Endothelial cell of umbilical vein (primary cell): ENCODE measurements around the gene LTF. TPM values are rescaled to one million over a fixed set of nuclear protein-coding genes. Genes with fewer than 3 reads are reported as not detected.

Source experiments
- Bru-seq: library from RNA; stranded (reverse); fragments of 400-500 nt; gene quantifications from one replicate; lab custom pipeline; 2021; lab: Mats Ljungman, UMichigan
- BruChase-seq, 2 experiments: library from RNA; stranded (reverse); fragments of 400-500 nt; gene quantifications; one replicate each; lab custom pipeline; 2021; lab: Mats Ljungman, UMichigan
- BruUV-seq: library from RNA; stranded (reverse); fragments of 400-500 nt; replicated peaks from 2 replicates; lab custom pipeline; 2021; lab: Mats Ljungman, UMichigan
- CTCF ChIA-PET: fragments of 300-600, 350-600 bp; sonication (Branson Sonifier 250); formaldehyde crosslinking; loops from one replicate; lab custom pipeline; 2021; ENCODE audit warnings: antibody characterized with exemption, inconsistent platforms; lab: Charles Lee
- POLR2A ChIA-PET: fragments of 300-600, 350-600 bp; sonication (Branson Sonifier 250); formaldehyde crosslinking; loops from one replicate; lab custom pipeline; 2021; ENCODE audit warnings: antibody characterized with exemption, inconsistent platforms; lab: Charles Lee
- DNase-seq: peaks from one replicate; pipeline ENCODE4 v3.0.0-alpha.2; 2011; ENCODE audit warnings: low read depth, low spot score
- FAIRE-seq: peaks from 2 replicates; lab custom pipeline; 2011; peaks lifted over from hg19 to GRCh38; lab: Jason Lieb, UNC
- H2AFZ ChIP-seq: 2 replicates; pipeline ENCODE4 v1.6.0; 2012; ENCODE audit warnings: low read depth, low read length, control low read depth, inconsistent platforms
- H3K27ac ChIP-seq: 2 replicates; pipeline ENCODE4 v1.5.1; 2011; ENCODE audit warnings: low read depth, mild to moderate bottlenecking, control low read depth, low read length, moderate library complexity; ENCODE audit not compliant: insufficient read depth
- H3K27me3 ChIP-seq, 2 experiments: 2 replicates each; pipeline versions ENCODE4 v1.6.0 to v1.6.1; 2011; ENCODE audit warnings: low read length in 2 of 2, mixed read lengths in 1 of 2; ENCODE audit not compliant: control insufficient read depth in 2 of 2, insufficient read depth in 2 of 2
- H3K36me3 ChIP-seq, 2 experiments: 2 replicates in 1 of 2; 3 replicates in 1 of 2; pipeline ENCODE4 v1.5.1; 2011; ENCODE audit warnings: low read length in 2 of 2, mild to moderate bottlenecking in 1 of 2, moderate library complexity in 1 of 2; ENCODE audit not compliant: control insufficient read depth in 2 of 2, insufficient read depth in 2 of 2; ENCODE audit errors: extremely low read depth in 1 of 2
- H3K4me1 ChIP-seq: 3 replicates; pipeline ENCODE4 v1.5.1; 2011; ENCODE audit warnings: mild to moderate bottlenecking, low read length; ENCODE audit not compliant: control insufficient read depth, insufficient read depth; ENCODE audit errors: extremely low read depth
- H3K4me2 ChIP-seq: 2 replicates; pipeline ENCODE4 v1.6.1; 2011; ENCODE audit warnings: low read length, control low read depth, mixed read lengths; ENCODE audit not compliant: insufficient read depth
- H3K4me3 ChIP-seq, 3 experiments: fragments of 200-600 bp in 1 of 3; sonication (generic), shearing (Covaris generic) in 1 of 3; replicated peaks in 1 of 3; 2 replicates each; pipeline ENCODE4 v1.5.1; 2011 to 2016; ENCODE audit warnings: control low read depth in 3 of 3, low read length in 3 of 3, mild to moderate bottlenecking in 2 of 3, inconsistent platforms in 1 of 3, low read depth in 1 of 3, moderate library complexity in 1 of 3; ENCODE audit not compliant: insufficient read depth in 1 of 3
- H3K79me2 ChIP-seq: 2 replicates; pipeline ENCODE4 v1.6.0; 2012; ENCODE audit warnings: low read length, inconsistent platforms; ENCODE audit not compliant: control insufficient read depth, insufficient read depth
- H3K9ac ChIP-seq: replicated peaks from 2 replicates; pipeline ENCODE3; 2011; ENCODE audit warnings: low read length, control low read depth; ENCODE audit not compliant: insufficient read depth; ENCODE audit errors: extremely low read depth
- H3K9me1 ChIP-seq: replicated peaks from 3 replicates; pipeline ENCODE4 v1.6.0; 2011; ENCODE audit warnings: mild to moderate bottlenecking, low read length; ENCODE audit not compliant: control insufficient read depth, insufficient read depth; ENCODE audit errors: extremely low read depth
- H3K9me3 ChIP-seq: replicated peaks from 2 replicates; pipeline ENCODE4 v1.5.1; 2012; ENCODE audit warnings: low read length, inconsistent platforms; ENCODE audit not compliant: control insufficient read depth, insufficient read depth
- H4K20me1 ChIP-seq: replicated peaks from 2 replicates; pipeline ENCODE3; 2011; ENCODE audit warnings: mild to moderate bottlenecking, low read length; ENCODE audit not compliant: control insufficient read depth, insufficient read depth; ENCODE audit errors: extremely low read depth
- EZH2 ChIP-seq: IDR thresholded peaks from 2 replicates; pipeline ENCODE4 v1.6.1; 2012; ENCODE audit warnings: borderline replicate concordance, low read depth, mild to moderate bottlenecking, moderate library complexity, low read length, inconsistent platforms; ENCODE audit not compliant: severe bottlenecking
- FOS ChIP-seq: IDR thresholded peaks from 2 replicates; pipeline ENCODE4 v1.6.1; 2011; ENCODE audit warnings: mild to moderate bottlenecking, low read length, moderate library complexity, borderline replicate concordance; ENCODE audit not compliant: insufficient read depth
- GATA2 ChIP-seq: IDR thresholded peaks from 2 replicates; pipeline ENCODE4 v1.7.0; 2011; ENCODE audit warnings: low read depth, mild to moderate bottlenecking, moderate library complexity, mixed read lengths, low read length; ENCODE audit not compliant: insufficient read length, insufficient read depth
- JUN ChIP-seq: IDR thresholded peaks from 2 replicates; pipeline ENCODE4 v1.6.1; 2011; ENCODE audit warnings: borderline replicate concordance, low read depth; ENCODE audit not compliant: insufficient read length, insufficient read depth
- MAX ChIP-seq: IDR thresholded peaks from 2 replicates; pipeline ENCODE4 v1.6.1; 2011; ENCODE audit not compliant: insufficient read depth, insufficient read length
- MYC ChIP-seq: IDR thresholded peaks from one replicate; pipeline ENCODE4 v1.6.1; 2011; ENCODE audit warnings: mild to moderate bottlenecking, low read depth, low read length
- POLR2A ChIP-seq: IDR thresholded peaks from 2 replicates; pipeline ENCODE4 v1.6.1; 2012; ENCODE audit warnings: low read depth, mild to moderate bottlenecking, control low read depth, low read length
- POLR2AphosphoS5 ChIP-seq: IDR thresholded peaks from 2 replicates; pipeline ENCODE4 v1.6.1; 2012; ENCODE audit warnings: low read depth, mild to moderate bottlenecking, control low read depth, low read length, moderate library complexity; ENCODE audit not compliant: insufficient read depth
- dilution Hi-C: fragments of 300-500 bp; cut with MboI; formaldehyde crosslinking; loops from one replicate; pipeline ENCODE4 v1.15.0; 2019; ENCODE audit warnings: low sequenced_read_pairs; ENCODE audit not compliant: extremely low pct_ligation_motif_present
- intact Hi-C: fragments of 100-400 bp; cut with micrococcal nuclease; formaldehyde crosslinking; loops from one replicate; pipeline ENCODE4 v1.10.0; 2022
- long read RNA-seq: library from polyadenylated mRNA; stranded (forward); transcript quantifications from one replicate; pipeline ENCODE4 v2.0.0, GENCODE V29; 2021
- polyA minus RNA-seq, 3 experiments: library from RNA; depleted of rRNA, polyadenylated mRNA; stranded (reverse); fragments of >200 nt; gene quantifications; 1 replicate in 1 of 3; 2 replicates in 2 of 3; pipeline ENCODE4 v1.2.3, GENCODE V29; 2011
- polyA plus RNA-seq, 4 experiments: library from polyadenylated mRNA; depleted of rRNA in 3 of 4; stranded (reverse) in 3 of 4; unstranded in 1 of 4; fragments of >200 nt; gene quantifications; 2 replicates each; pipeline versions ENCODE4 v1.2.1 to v1.2.3, GENCODE V29; 2011 to 2012; ENCODE audit warnings: missing spikeins in 1 of 4
- total RNA-seq: library from RNA; stranded (reverse); gene quantifications from 2 replicates; pipeline ENCODE4 v1.2.3, GENCODE V29; 2021
- TF ChIP-seq, protein P1 (sequence below), 2 donors: IDR thresholded peaks; 1 replicate in 1 of 2; 2 replicates in 1 of 2; pipeline ENCODE4 v1.5.1; 2011; ENCODE audit warnings: low read length in 2 of 2, mild to moderate bottlenecking in 2 of 2, moderate library complexity in 2 of 2, control low read depth in 1 of 2, inconsistent platforms in 1 of 2, low read depth in 1 of 2; ENCODE audit not compliant: insufficient read depth in 1 of 2; ENCODE audit errors: extremely low read depth in 1 of 2

Gene LTF
- not detected in 2 replicates for total RNA-seq
- polyA plus RNA-seq: not detected in 2 replicates
- polyA plus RNA-seq (2011; cell fraction: cytosol; rRNA removed): not detected in 2 replicates
- not detected in 2 replicates for polyA plus RNA-seq (2011; cell fraction: nucleus; rRNA removed)
- polyA plus RNA-seq (2012): 0.51 TPM in 1 of 2 replicates, not detected in the other
- polyA minus RNA-seq: not detected in 2 replicates
- polyA minus RNA-seq (2011; cell fraction: cytosol; rRNA and poly(A)+ RNA removed): not detected
- not detected in 2 replicates for polyA minus RNA-seq (2011; cell fraction: nucleus; rRNA and poly(A)+ RNA removed)
- Bru-seq, nascent RNA: not detected
- not detected for BruChase-seq, experiment 1, labeled RNA remaining after a 6-hour chase
- percentile 8 among the genes with signal in this experiment for BruChase-seq, experiment 2, labeled RNA remaining after a 2-hour chase
- long read RNA-seq: 0 reads

- H4K20me1 ChIP-seq: no peaks in the 10 kb centered on the region
- H3K9ac ChIP-seq: no peak within 1 kb of the TSS
- TF ChIP-seq POLR2A: no peak
- no peak within 1 kb of the TSS for H3K4me2 ChIP-seq
- ChIA-PET CTCF (interaction anchor here (1.0 to 3.3 kb wide), 3 partner anchors 10 to 24 kb away, joined by 3 to 28 read pairs (median 4); no protein-coding TSS in a partner anchor), POLR2A (no interaction called here)
- no peaks in the 10 kb centered on the region for H3K79me2 ChIP-seq
- DNase-seq (no peak), FAIRE-seq (no peak)
- no TSS peak for BruUV-seq
- no peaks in the 10 kb centered on the region for H3K27me3 ChIP-seq
- no peaks in the 10 kb centered on the region for H3K9me3 ChIP-seq
- H3K4me1 ChIP-seq: no peaks in the 10 kb centered on the region
- no peaks in the 10 kb centered on the region for H3K36me3 ChIP-seq
- dilution Hi-C loops (no loop called here), intact Hi-C loops (no loop called here)
- no peak within 1 kb of the TSS for H2AFZ ChIP-seq
- H3K27ac ChIP-seq: no peak within 1 kb of the TSS
- no peak within 1 kb of the TSS for H3K4me3 ChIP-seq
- no peaks in the 10 kb centered on the region for H3K9me1 ChIP-seq
Measured at GRCh38 chr3:46464326-46465195, at the start of gene LTF. Gene LTF (minus strand): TSS chr3:46464905. CDS start chr3:46464867, 38 bp downstream.

GRCh38 chr3:46512191-46512749 is 47.6 kb upstream of the LTF start:
- H3K27ac ChIP-seq: no peak overlapping the region
- H3K9me3 ChIP-seq: no peaks in the 10 kb centered on the region
- no peak overlapping the region for H3K9ac ChIP-seq
- H3K27me3 ChIP-seq: no peaks in the 10 kb centered on the region
- no peaks in the 10 kb centered on the region for H3K36me3 ChIP-seq
- H2AFZ ChIP-seq: no peak overlapping the region
- no TSS peak for BruUV-seq
- no peak overlapping the region for H3K4me3 ChIP-seq
- dilution Hi-C loops (no loop called here), intact Hi-C loops (no loop called here)
- TF ChIP-seq JUN: no peak
- no peak for TF ChIP-seq MYC
- no peak for TF ChIP-seq POLR2A
- no peak for TF ChIP-seq POLR2AphosphoS5
- TF ChIP-seq, protein P1, sequence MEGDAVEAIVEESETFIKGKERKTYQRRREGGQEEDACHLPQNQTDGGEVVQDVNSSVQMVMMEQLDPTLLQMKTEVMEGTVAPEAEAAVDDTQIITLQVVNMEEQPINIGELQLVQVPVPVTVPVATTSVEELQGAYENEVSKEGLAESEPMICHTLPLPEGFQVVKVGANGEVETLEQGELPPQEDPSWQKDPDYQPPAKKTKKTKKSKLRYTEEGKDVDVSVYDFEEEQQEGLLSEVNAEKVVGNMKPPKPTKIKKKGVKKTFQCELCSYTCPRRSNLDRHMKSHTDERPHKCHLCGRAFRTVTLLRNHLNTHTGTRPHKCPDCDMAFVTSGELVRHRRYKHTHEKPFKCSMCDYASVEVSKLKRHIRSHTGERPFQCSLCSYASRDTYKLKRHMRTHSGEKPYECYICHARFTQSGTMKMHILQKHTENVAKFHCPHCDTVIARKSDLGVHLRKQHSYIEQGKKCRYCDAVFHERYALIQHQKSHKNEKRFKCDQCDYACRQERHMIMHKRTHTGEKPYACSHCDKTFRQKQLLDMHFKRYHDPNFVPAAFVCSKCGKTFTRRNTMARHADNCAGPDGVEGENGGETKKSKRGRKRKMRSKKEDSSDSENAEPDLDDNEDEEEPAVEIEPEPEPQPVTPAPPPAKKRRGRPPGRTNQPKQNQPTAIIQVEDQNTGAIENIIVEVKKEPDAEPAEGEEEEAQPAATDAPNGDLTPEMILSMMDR (IDR thresholded peaks at IDR 0.05; ENCODE audit: extremely low read depth in 1 of 2, insufficient read depth in 1 of 2, low read depth in 1 of 2, low read length in 2 of 2): no peak
- no peak for TF ChIP-seq GATA2
- TF ChIP-seq EZH2: no peak
- TF ChIP-seq FOS: no peak
- TF ChIP-seq MAX: no peak
- H3K79me2 ChIP-seq: no peaks in the 10 kb centered on the region
- H3K9me1 ChIP-seq: no peaks in the 10 kb centered on the region
- FAIRE-seq (no peak), DNase-seq (no peak)
- no peak overlapping the region for H3K4me2 ChIP-seq
- POLR2A ChIA-PET: no interaction called here
- H4K20me1 ChIP-seq: no peaks in the 10 kb centered on the region
- CTCF ChIA-PET: interaction anchor here (0.8 to 8.1 kb wide), 3 partner anchors 15 to 46 kb away, joined by 3 to 52 read pairs (median 10); partner anchors contain the start of gene RTP3
- peaks cover 12% of the 10 kb centered on the region for H3K4me1 ChIP-seq
